ENCODE data around the gene VWA3B. TPM values are rescaled to one million over a fixed set of nuclear protein-coding genes. Genes with fewer than 3 reads are reported as not detected.
A peak's percentile ranks its signal among the peaks of the same experiment; 100 is the strongest.

The VWA3B gene
- polyA plus RNA-seq, 2 of the 4 experiments (the other 2 are of a cell fraction): not detected

GRCh38 chr2:98280376-98281102, 193.6 kb downstream of the VWA3B start:
- peak overlapping the region; percentile 41; the same call in 2 of the 3 replicates for H3K4me2 ChIP-seq
- CTCF ChIA-PET: interaction anchor here (0.8 to 2.1 kb wide), 3 partner anchors 11 to 26 kb away, joined by 3 to 9 read pairs (median 5); no protein-coding TSS in a partner anchor
- POLR2A ChIA-PET: no interaction called here
- H3K4me1 ChIP-seq: peaks cover 10% of the 10 kb centered on the region; the same call in 2 of the 3 replicates
- ATAC-seq (peak; percentile 43 to 60; a peak in 3 of 6 replicates), FAIRE-seq (no peak), DNase-seq (ENCODE audit: low read depth in 1 of 2, low spot score in 1 of 2) (peak in 1 of 2 experiments; percentile 21)
- 0 out of 6 replicates have a peak overlapping the region, but pooled peaks of 1 of the 2 experiments have one; percentile 22 for H3K27ac ChIP-seq
- TF ChIP-seq GATA3 (IDR thresholded peaks at IDR 0.05; ENCODE audit: borderline replicate concordance) (no peak), TFCP2L1 (CRISPR knock-in tag; IDR thresholded peaks at IDR 0.05) (no peak), RARB (CRISPR knock-in tag; IDR thresholded peaks at IDR 0.05) (no peak), MAX (IDR thresholded peaks at IDR 0.05) (no peak), PBX3 (IDR thresholded peaks at IDR 0.05) (no peak), BHLHE40 (IDR thresholded peaks at IDR 0.05; ENCODE audit: low read depth, low read length) (no peak), ZNF302 (CRISPR knock-in tag; IDR thresholded peaks at IDR 0.05) (no peak), RAD21 (conservative IDR thresholded peaks at IDR 0.05 in 1 of 2, IDR thresholded peaks at IDR 0.05 in 1 of 2) (no peak), JUN (IDR thresholded peaks at IDR 0.05) (no peak)
- H3K9me3 ChIP-seq: no peaks in the 10 kb centered on the region
- WGBS (ENCODE audit: missing lambda C conversion rate): 55% methylated on average over 18 of the region's 18 CpGs
- no peak overlapping the region for H3K4me3 ChIP-seq

GRCh38 chr2:98281607-98282006, 194.6 kb downstream of the VWA3B start:
- ATAC-seq (no peak), FAIRE-seq (no peak), DNase-seq (ENCODE audit: low read depth in 1 of 2, low spot score in 1 of 2) (no peak)
- no peak overlapping the region for H3K4me3 ChIP-seq
- CTCF ChIA-PET: interaction anchor here (2.1 kb wide), 1 partner anchor 13 kb away, joined by 9 read pairs; no protein-coding TSS in a partner anchor
- peaks cover 5% of the 10 kb centered on the region; the same call in 1 of the 3 replicates for H3K9me3 ChIP-seq
- TF ChIP-seq TFCP2L1 (CRISPR knock-in tag; IDR thresholded peaks at IDR 0.05): no peak
- TF ChIP-seq EP300 (IDR thresholded peaks at IDR 0.05): no peak
- no peak for TF ChIP-seq KDM1A (IDR thresholded peaks at IDR 0.05; ENCODE audit: low read depth)
- no peak for TF ChIP-seq GATA3 (IDR thresholded peaks at IDR 0.05; ENCODE audit: borderline replicate concordance)
- no peak for TF ChIP-seq FOSL2 (IDR thresholded peaks at IDR 0.05)
- TF ChIP-seq FOSL2 (CRISPR knock-in tag; IDR thresholded peaks at IDR 0.05): no peak
- TF ChIP-seq SMC3 (IDR thresholded peaks at IDR 0.05): no peak
- no peak for TF ChIP-seq ZSCAN20 (CRISPR knock-in tag; IDR thresholded peaks at IDR 0.05)
- no peak for TF ChIP-seq ELK1 (IDR thresholded peaks at IDR 0.05; ENCODE audit: low read depth, low read length)
- no peak for TF ChIP-seq HOXB5 (CRISPR knock-in tag; IDR thresholded peaks at IDR 0.05)
- no peak for TF ChIP-seq BHLHE40 (IDR thresholded peaks at IDR 0.05; ENCODE audit: low read depth, low read length)
- no peak for TF ChIP-seq HEYL (CRISPR knock-in tag; IDR thresholded peaks at IDR 0.05)
- no peak for TF ChIP-seq EHMT2 (IDR thresholded peaks at IDR 0.05; ENCODE audit: low read depth)
- no peak for TF ChIP-seq REST (IDR thresholded peaks at IDR 0.05)
- no peak for TF ChIP-seq MYC (IDR thresholded peaks at IDR 0.05; ENCODE audit: borderline replicate concordance, low read length)
- TF ChIP-seq CBX8 (IDR thresholded peaks at IDR 0.05): no peak
- TF ChIP-seq ZC3H11A (IDR thresholded peaks at IDR 0.05): no peak
- peaks cover 10% of the 10 kb centered on the region; the same call in 2 of the 3 replicates for H3K4me1 ChIP-seq
- POLR2A ChIA-PET: no interaction called here
- no peak overlapping the region for H3K27ac ChIP-seq
- no peak overlapping the region for H3K4me2 ChIP-seq
- 54% methylated on average over 6 of the region's 6 CpGs for WGBS (ENCODE audit: missing lambda C conversion rate)
